Neuron (in vitro differentiated cells): ENCODE measurements around the gene PDZRN3.

Experiments used
- H2AFZ ChIP-seq: one replicate; pipeline ENCODE4 v1.6.1; 2013; ENCODE audit warnings: low read depth, mild to moderate bottlenecking, inconsistent platforms, low read length, moderate library complexity
- H3K27me3 ChIP-seq: one replicate; pipeline ENCODE4 v1.6.1; 2013; ENCODE audit warnings: low read length; ENCODE audit not compliant: insufficient read depth
- H3K36me3 ChIP-seq: one replicate; pipeline ENCODE4 v1.6.1; 2013; ENCODE audit warnings: low read length; ENCODE audit not compliant: insufficient read depth
- H3K4me1 ChIP-seq: one replicate; pipeline ENCODE4 v1.6.1; 2013; ENCODE audit warnings: low read length; ENCODE audit not compliant: insufficient read depth
- H3K4me3 ChIP-seq: 2 replicates; pipeline ENCODE4 v1.5.1; 2013; ENCODE audit warnings: mild to moderate bottlenecking, low read length, moderate library complexity
- H3K9me3 ChIP-seq: one replicate; pipeline ENCODE4 v1.6.1; 2013; ENCODE audit warnings: low read length

The PDZRN3 gene

GRCh38 chr3:73498764-73499622 lies 125.7 kb downstream of the PDZRN3 start:
- Histone ChIP-seq H3K4me3 (no peak overlapping the region), H2AFZ (no peak overlapping the region), H3K4me1 (peaks cover 5% of the 10 kb centered on the region), H3K27me3 (no peaks in the 10 kb centered on the region), H3K36me3 (no peaks in the 10 kb centered on the region), H3K9me3 (no peaks in the 10 kb centered on the region)

DNA sequence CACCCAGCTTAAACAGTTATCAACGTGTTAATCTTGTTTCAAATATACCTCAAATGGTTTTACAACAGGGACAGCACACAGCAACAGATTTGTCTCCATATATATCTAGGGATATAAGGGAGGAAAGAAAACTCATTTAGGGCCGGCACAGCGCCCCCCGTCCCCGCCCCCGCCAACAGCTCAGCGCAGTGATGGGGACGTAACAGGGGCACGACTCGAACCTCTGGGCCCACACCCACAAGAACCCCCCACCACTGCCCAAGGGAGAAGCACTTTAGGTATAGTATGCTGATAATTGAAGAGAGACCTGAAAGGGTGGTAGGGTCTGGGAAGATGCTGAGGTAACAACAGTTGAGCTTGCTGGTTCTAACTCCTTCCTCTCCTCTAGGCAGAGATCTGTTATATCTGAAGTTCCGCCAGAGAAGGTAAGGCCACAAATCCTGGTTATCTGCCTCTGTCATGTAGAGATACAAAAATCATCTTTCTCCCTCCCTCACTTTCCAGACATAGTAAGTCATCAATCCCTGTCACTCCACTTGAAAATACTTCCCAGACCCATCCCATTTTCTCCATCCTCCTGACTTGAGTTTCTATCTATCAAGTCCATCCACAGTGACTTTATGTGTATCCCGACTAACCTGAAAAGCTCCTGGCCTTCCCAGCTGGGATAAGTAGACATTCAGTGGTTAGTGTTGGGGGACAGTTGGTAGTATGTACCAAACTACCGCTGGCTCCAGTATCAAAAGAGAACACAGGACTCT lies 126.9 kb downstream of the PDZRN3 start:
- H3K4me3 ChIP-seq: no peak overlapping the region
- H3K27me3 ChIP-seq: no peaks in the 10 kb centered on the region
- no peaks in the 10 kb centered on the region for H3K36me3 ChIP-seq
- H3K4me1 ChIP-seq: no peaks in the 10 kb centered on the region
- no peaks in the 10 kb centered on the region for H3K9me3 ChIP-seq
- H2AFZ ChIP-seq: no peak overlapping the region

- H3K4me1 ChIP-seq: no peaks in the 10 kb centered on the region
- no peaks in the 10 kb centered on the region for H3K27me3 ChIP-seq
- no peak overlapping the region for H3K4me3 ChIP-seq
- H3K36me3 ChIP-seq: no peaks in the 10 kb centered on the region
- H3K9me3 ChIP-seq: no peaks in the 10 kb centered on the region
- no peak overlapping the region for H2AFZ ChIP-seq
Measured at GRCh38 chr3:73493543-73494308, 131.0 kb downstream of the PDZRN3 start.

- no peaks in the 10 kb centered on the region for H3K27me3 ChIP-seq
- H3K4me3 ChIP-seq: no peak overlapping the region
- H3K9me3 ChIP-seq: no peaks in the 10 kb centered on the region
- no peaks in the 10 kb centered on the region for H3K36me3 ChIP-seq
- no peak overlapping the region for H2AFZ ChIP-seq
- H3K4me1 ChIP-seq: no peaks in the 10 kb centered on the region
Measured at GRCh38 chr3:73492186-73492585, 132.6 kb downstream of the PDZRN3 start.

GRCh38 chr3:73491287-73491662 lies 133.5 kb downstream of the PDZRN3 start:
- Histone ChIP-seq H3K36me3 (no peaks in the 10 kb centered on the region), H2AFZ (no peak overlapping the region), H3K9me3 (no peaks in the 10 kb centered on the region), H3K4me3 (no peak overlapping the region), H3K4me1 (peaks cover 1% of the 10 kb centered on the region), H3K27me3 (no peaks in the 10 kb centered on the region)

DNA sequence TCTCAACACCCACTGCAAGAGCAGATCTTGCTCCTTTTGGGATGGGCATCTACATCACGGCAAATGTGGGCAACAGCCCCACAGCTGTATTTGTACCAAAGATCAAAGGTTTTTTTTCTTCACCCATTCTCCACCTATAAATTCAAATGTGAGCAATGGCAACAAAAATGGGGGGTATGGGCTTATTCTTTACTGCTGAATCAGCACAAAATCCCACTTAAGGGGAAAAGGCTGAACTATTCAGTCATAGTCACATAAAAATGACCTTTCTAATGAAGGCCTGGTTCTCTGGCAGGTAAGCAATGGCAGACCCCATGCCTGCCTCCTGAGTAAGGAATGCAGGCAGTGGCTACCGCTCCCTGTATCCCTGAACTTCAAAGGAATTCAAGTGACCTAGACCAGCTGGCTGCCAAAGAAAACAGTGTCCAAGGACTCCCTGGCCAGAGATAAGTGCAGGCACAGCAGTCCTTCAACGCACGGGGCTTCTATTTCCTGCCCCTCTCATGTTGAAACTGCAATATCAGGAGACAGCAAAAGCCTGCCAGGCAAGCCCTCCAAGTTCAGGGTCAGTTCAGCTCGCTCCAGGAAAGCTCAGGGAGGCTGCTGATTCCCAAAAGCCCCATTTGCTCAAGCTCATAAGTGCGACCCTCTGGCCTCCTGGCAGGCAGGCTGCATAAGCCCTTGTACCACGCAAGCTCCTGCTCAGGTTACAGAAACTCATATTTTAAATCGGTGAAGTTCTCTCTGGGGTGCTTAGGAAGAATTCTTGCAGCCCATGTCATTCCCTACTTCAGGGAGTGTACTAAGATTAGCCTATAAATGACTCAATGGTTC lies 134.1 kb downstream of the PDZRN3 start:
- Histone ChIP-seq H3K4me3 (no peak overlapping the region), H3K36me3 (no peaks in the 10 kb centered on the region), H2AFZ (no peak overlapping the region), H3K9me3 (no peaks in the 10 kb centered on the region), H3K27me3 (no peaks in the 10 kb centered on the region), H3K4me1 (peaks cover 7% of the 10 kb centered on the region)

GRCh38 chr3:73485877-73486330 lies 138.8 kb downstream of the PDZRN3 start:
- H3K27me3 ChIP-seq: no peaks in the 10 kb centered on the region
- no peak overlapping the region for H3K4me3 ChIP-seq
- H3K36me3 ChIP-seq: no peaks in the 10 kb centered on the region
- peaks cover 13% of the 10 kb centered on the region for H3K4me1 ChIP-seq
- no peak overlapping the region for H2AFZ ChIP-seq
- H3K9me3 ChIP-seq: no peaks in the 10 kb centered on the region

- Histone ChIP-seq H3K4me3 (no peak overlapping the region), H3K9me3 (no peaks in the 10 kb centered on the region), H2AFZ (no peak overlapping the region), H3K27me3 (no peaks in the 10 kb centered on the region), H3K4me1 (peaks cover 18% of the 10 kb centered on the region), H3K36me3 (no peaks in the 10 kb centered on the region)
Measured at GRCh38 chr3:73484656-73485248, 140.0 kb downstream of the PDZRN3 start.

DNA sequence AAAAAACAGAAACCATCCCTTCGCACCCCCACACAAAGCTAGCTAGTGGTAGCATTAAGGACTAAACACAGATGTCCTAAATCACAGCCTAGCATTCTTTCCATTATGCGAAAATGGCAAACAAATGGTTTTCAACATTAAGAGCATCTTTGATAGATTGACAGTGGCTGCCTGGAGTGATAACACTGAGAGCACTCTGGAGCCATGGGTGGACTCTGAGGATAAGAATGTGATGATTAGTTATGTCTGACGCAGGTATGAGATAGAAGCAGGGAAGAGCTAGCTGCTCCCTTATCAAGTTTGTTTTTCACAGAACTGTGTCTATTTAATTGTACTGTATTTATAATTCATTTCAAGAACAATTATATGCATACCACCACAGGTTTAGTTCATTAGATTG lies 142.9 kb downstream of the PDZRN3 start:
- Histone ChIP-seq H3K36me3 (no peaks in the 10 kb centered on the region), H3K27me3 (no peaks in the 10 kb centered on the region), H2AFZ (no peak overlapping the region), H3K9me3 (peaks cover 3% of the 10 kb centered on the region), H3K4me3 (no peak overlapping the region), H3K4me1 (peaks cover 18% of the 10 kb centered on the region)

- Histone ChIP-seq H2AFZ (no peak overlapping the region), H3K4me1 (peaks cover 11% of the 10 kb centered on the region), H3K9me3 (peaks cover 3% of the 10 kb centered on the region), H3K27me3 (no peaks in the 10 kb centered on the region), H3K36me3 (no peaks in the 10 kb centered on the region), H3K4me3 (no peak overlapping the region)
Measured at GRCh38 chr3:73480187-73480672, 144.5 kb downstream of the PDZRN3 start.

DNA sequence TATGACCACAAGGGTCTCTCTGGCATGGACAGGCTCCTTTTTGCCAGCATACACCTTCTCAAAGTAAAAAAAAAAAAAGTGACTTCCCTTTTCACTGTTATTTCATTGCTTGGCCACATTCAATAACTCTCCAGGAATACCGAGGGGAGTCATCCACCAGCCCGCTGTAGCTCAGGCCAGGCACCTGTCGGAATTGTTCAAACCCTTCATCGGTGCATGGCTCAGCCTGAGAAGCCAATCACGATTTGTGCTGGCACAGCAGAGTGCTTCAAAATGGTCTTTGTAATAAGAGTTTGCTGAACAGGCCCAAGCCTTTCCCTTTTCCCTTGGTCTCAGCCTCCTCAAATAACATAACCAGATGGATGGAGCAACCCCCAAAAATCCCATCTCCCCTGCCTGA lies 145.4 kb downstream of the PDZRN3 start:
- Histone ChIP-seq H3K9me3 (peaks cover 3% of the 10 kb centered on the region), H3K36me3 (no peaks in the 10 kb centered on the region), H3K27me3 (no peaks in the 10 kb centered on the region), H2AFZ (no peak overlapping the region), H3K4me1 (peaks cover 8% of the 10 kb centered on the region), H3K4me3 (no peak overlapping the region)

- H2AFZ ChIP-seq: no peak overlapping the region
- no peak overlapping the region for H3K4me3 ChIP-seq
- H3K27me3 ChIP-seq: no peaks in the 10 kb centered on the region
- H3K36me3 ChIP-seq: no peaks in the 10 kb centered on the region
- H3K4me1 ChIP-seq: peaks cover 8% of the 10 kb centered on the region
- peaks cover 3% of the 10 kb centered on the region for H3K9me3 ChIP-seq
Measured at GRCh38 chr3:73478858-73479257, 145.9 kb downstream of the PDZRN3 start.
